Cardiac fibroblast (primary cell): Measurements from ENCODE around the gene RBM10.

Experiments
- DNase-seq, 2 donors: peaks; one replicate each; pipeline versions ENCODE4 v3.0.0 to v3.0.0-alpha.2; 2010; ENCODE audit warnings: low read depth in 2 of 2
- H3K4me3 ChIP-seq, 2 donors: replicated peaks in 1 of 2; 1 replicate in 1 of 2; 2 replicates in 1 of 2; pipeline ENCODE4 v1.5.1; 2011; ENCODE audit warnings: low read depth in 2 of 2, low read length in 2 of 2, mild to moderate bottlenecking in 2 of 2, moderate library complexity in 1 of 2
- CTCF ChIP-seq: IDR thresholded peaks from one replicate; pipeline ENCODE4 v1.5.1; 2011; ENCODE audit warnings: low read depth, mild to moderate bottlenecking, low read length, inconsistent platforms

RBM10 gene

GRCh38 chrX:47193475-47194193 lies 48.6 kb downstream of the RBM10 start, which contains the start of gene UBA1:
UBA1 (plus strand) TSS chrX:47193829; CDS start chrX:47198803, 4,974 bp downstream.
- DNase-seq: peak; percentile 95
- peak; percentile 54 for TF ChIP-seq CTCF
- H3K4me3 ChIP-seq: peak within 1 kb of the TSS; percentile 76 to 82

- no peak for TF ChIP-seq CTCF
- no peak for DNase-seq
- peak overlapping the region; percentile 76 to 82 for H3K4me3 ChIP-seq
Observed at GRCh38 chrX:47194194-47194787, 49.3 kb downstream of the RBM10 start.

DNA sequence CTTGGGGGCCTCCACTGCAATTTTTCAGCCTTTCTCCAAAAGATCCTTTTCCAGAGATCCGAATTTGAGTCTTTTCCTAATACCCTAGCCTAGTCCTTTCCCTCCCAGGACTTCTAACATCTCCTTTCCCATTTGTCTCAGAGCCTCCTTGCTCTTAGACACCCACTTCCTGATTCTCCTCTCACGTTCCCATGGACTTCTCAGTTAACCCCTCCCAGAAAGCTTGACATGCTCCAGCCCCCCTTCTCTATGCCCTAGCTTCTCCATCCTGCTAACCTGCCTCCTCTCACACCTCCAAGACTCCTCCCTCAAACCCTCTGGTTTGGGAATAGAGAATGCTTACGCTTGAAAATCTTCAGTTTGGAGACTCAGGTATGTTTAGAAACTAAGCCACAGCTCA lies 51.1 kb downstream of the RBM10 start:
- peak overlapping the region in 1 of 2 donors; percentile 21 for H3K4me3 ChIP-seq
- no peak for TF ChIP-seq CTCF
- no peak for DNase-seq

GRCh38 chrX:47197526-47197925 lies 52.5 kb downstream of the RBM10 start:
- H3K4me3 ChIP-seq: no peak overlapping the region
- TF ChIP-seq CTCF: no peak
- DNase-seq: no peak

- no peak for TF ChIP-seq CTCF
- DNase-seq: peak; percentile 22 to 48
- no peak overlapping the region for H3K4me3 ChIP-seq
Observed at GRCh38 chrX:47198026-47198686, 53.1 kb downstream of the RBM10 start.

- TF ChIP-seq CTCF: no peak
- no peak for DNase-seq
- H3K4me3 ChIP-seq: no peak overlapping the region
Observed at GRCh38 chrX:47198687-47199080, 53.7 kb downstream of the RBM10 start.
